Thyroid gland (tissue), 4 donors: ENCODE results near the gene LETM1. TPM values are rescaled to one million over a fixed set of nuclear protein-coding genes. Genes with fewer than 3 reads are reported as not detected.

Source experiments
- DNase-seq, 2 donors: peaks; one replicate each; pipeline ENCODE4 v3.0.0-alpha.2; 2019
- H3K27ac ChIP-seq, 3 donors: fragments of 200-600 bp; sonication (generic); 1 replicate in 2 of 3; 2 replicates in 1 of 3; pipeline ENCODE4 v1.5.1; 2016 to 2019; ENCODE audit warnings: mild to moderate bottlenecking in 1 of 3, moderate library complexity in 1 of 3
- H3K27me3 ChIP-seq: fragments of 200-600 bp; sonication (generic); one replicate; pipeline ENCODE4 v1.5.1; 2019
- H3K36me3 ChIP-seq, 2 donors: fragments of 200-600 bp; sonication (generic); one replicate each; pipeline ENCODE4 v1.5.1; 2016 to 2019
- H3K4me1 ChIP-seq, 2 donors: fragments of 200-600 bp; sonication (generic); one replicate each; pipeline ENCODE4 v1.5.1; 2017 to 2019
- H3K4me3 ChIP-seq, 3 donors: fragments of 200-600 bp; sonication (generic); replicated peaks in 1 of 3; 1 replicate in 2 of 3; 2 replicates in 1 of 3; pipeline ENCODE4 v1.5.1; 2016; ENCODE audit warnings: mild to moderate bottlenecking in 1 of 3
- H3K9me3 ChIP-seq: fragments of 200-600 bp; sonication (generic); one replicate; pipeline ENCODE4 v1.5.1; 2017
- CTCF ChIP-seq, 6 experiments: fragments of 200-600 bp in 3 of 6; fragments of 450-650 bp in 3 of 6; sonication (generic) in 3 of 6; IDR thresholded peaks; one replicate each; pipeline ENCODE4 v1.5.1; 2016 to 2019; ENCODE audit warnings: antibody characterized with exemption in 6 of 6, mild to moderate bottlenecking in 2 of 6, inconsistent platforms in 1 of 6, moderate library complexity in 1 of 6
- POLR2A ChIP-seq, 2 donors: fragments of 450-650 bp; IDR thresholded peaks; one replicate each; pipeline ENCODE4 v1.6.1; 2017; ENCODE audit warnings: antibody characterized with exemption in 2 of 2, mild to moderate bottlenecking in 2 of 2, moderate library complexity in 1 of 2
- WGBS, 2 donors: methylation state at CpG; one replicate each; pipeline ENCODE4 v1.1.5; 2017; 5-methylcytosine and 5-hydroxymethylcytosine counted together
- intact Hi-C: fragments of 100-400 bp; cut with DNase I; formaldehyde crosslinking; loops from one replicate; pipeline ENCODE4 v1.15.1; 2023
- total RNA-seq, 4 donors: library from RNA; depleted of rRNA; stranded (reverse); fragments of >200 nt; gene quantifications; one replicate each; pipeline ENCODE4 v1.2.3, GENCODE V29; 2016

Gene LETM1
- total RNA-seq, 4 donors from 2014 or later: 30.1 to 58.4 (median 49.0) TPM

- intact Hi-C loops: no loop called here
- no peaks in the 10 kb centered on the region for H3K9me3 ChIP-seq
- no peak overlapping the region for H3K4me3 ChIP-seq
- peak; percentile 46 to 56 for DNase-seq
- peak in 2 of 6 experiments; percentile 11 to 13 for TF ChIP-seq CTCF (IDR thresholded peaks at IDR 0.05)
- TF ChIP-seq POLR2A (IDR thresholded peaks at IDR 0.05): no peak
- H3K36me3 ChIP-seq: peaks cover 25 to 41% of the 10 kb centered on the region in 2 donors
- peaks cover 11 to 14% of the 10 kb centered on the region in 2 donors for H3K4me1 ChIP-seq
- peak overlapping the region; percentile 24 to 71 (median 36) for H3K27ac ChIP-seq
- 70 to 82% methylated on average over 9 to 13 of the region's 13 CpGs for WGBS, 2 donors
- no peaks in the 10 kb centered on the region for H3K27me3 ChIP-seq
These were observed 13.5 kb downstream of the LETM1 start for GRCh38 chr4:1842339-1842895.

- Histone ChIP-seq H3K4me3 (no peak overlapping the region), H3K27ac (peak overlapping the region in 2 of 3 donors; percentile 24 to 71), H3K9me3 (no peaks in the 10 kb centered on the region), H3K36me3 (peaks cover 25 to 41% of the 10 kb centered on the region in 2 donors), H3K27me3 (no peaks in the 10 kb centered on the region), H3K4me1 (peaks cover 11 to 14% of the 10 kb centered on the region in 2 donors)
- DNase-seq: no peak
- TF ChIP-seq CTCF (IDR thresholded peaks at IDR 0.05) (no peak), POLR2A (IDR thresholded peaks at IDR 0.05) (no peak)
- intact Hi-C loops: no loop called here
- 78% methylated on average over 9 of the region's 9 CpGs for WGBS, 2 donors
These were observed 14.1 kb downstream of the LETM1 start for GRCh38 chr4:1841887-1842210.

GRCh38 chr4:1841201-1841886, 14.6 kb downstream of the LETM1 start:
- peak overlapping the region in 2 of 3 donors; percentile 24 to 71 for H3K27ac ChIP-seq
- intact Hi-C loops: no loop called here
- H3K36me3 ChIP-seq: peaks cover 25 to 41% of the 10 kb centered on the region in 2 donors
- no peaks in the 10 kb centered on the region for H3K9me3 ChIP-seq
- no peak overlapping the region for H3K4me3 ChIP-seq
- 86 to 92% methylated on average over 21 to 31 of the region's 31 CpGs for WGBS, 2 donors
- TF ChIP-seq POLR2A (IDR thresholded peaks at IDR 0.05) (no peak), CTCF (IDR thresholded peaks at IDR 0.05) (no peak)
- DNase-seq: peak; percentile 28 to 30
- peaks cover 11 to 14% of the 10 kb centered on the region in 2 donors for H3K4me1 ChIP-seq
- no peaks in the 10 kb centered on the region for H3K27me3 ChIP-seq

- intact Hi-C loops: no loop called here
- Histone ChIP-seq H3K36me3 (peaks cover 20 to 41% of the 10 kb centered on the region in 2 donors), H3K27me3 (no peaks in the 10 kb centered on the region), H3K4me3 (no peak overlapping the region), H3K4me1 (peaks cover 24 to 34% of the 10 kb centered on the region in 2 donors), H3K27ac (no peak overlapping the region), H3K9me3 (no peaks in the 10 kb centered on the region)
- DNase-seq: no peak
- 92 to 93% methylated on average over 7 of the region's 7 CpGs for WGBS, 2 donors
- TF ChIP-seq POLR2A (IDR thresholded peaks at IDR 0.05) (no peak), CTCF (IDR thresholded peaks at IDR 0.05) (no peak)
These were observed 16.7 kb downstream of the LETM1 start for GRCh38 chr4:1839282-1839681.

- H3K36me3 ChIP-seq: peaks cover 31 to 41% of the 10 kb centered on the region in 2 donors
These were observed 18.9 kb downstream of the LETM1 start for GRCh38 chr4:1837069-1837468.

More at GRCh38 chr4:1837069-1837468, 18.9 kb downstream of the LETM1 start:
- intact Hi-C loops: no loop called here
- H3K27ac ChIP-seq: peak overlapping the region in 1 of 3 donors; percentile 10
- H3K9me3 ChIP-seq: no peaks in the 10 kb centered on the region
- no peak for TF ChIP-seq CTCF (IDR thresholded peaks at IDR 0.05)
- TF ChIP-seq POLR2A (IDR thresholded peaks at IDR 0.05): no peak
- no peak overlapping the region for H3K4me3 ChIP-seq
- peaks cover 24 to 37% of the 10 kb centered on the region in 2 donors for H3K4me1 ChIP-seq
- no peaks in the 10 kb centered on the region for H3K27me3 ChIP-seq
- 95 to 97% methylated on average over 10 of the region's 10 CpGs for WGBS, 2 donors
- no peak for DNase-seq
